H1 (cell line): Measurements from ENCODE around the gene MGMT. TPM values are rescaled to one million over a fixed set of nuclear protein-coding genes. Genes with fewer than 3 reads are reported as not detected.

Experiments
- CTCF ChIA-PET: fragments of 300-600 bp; sonication (Branson Sonifier 250); formaldehyde crosslinking; loops from one replicate; lab custom pipeline; 2021; ENCODE audit not compliant: partially characterized antibody; lab: Charles Lee
- POLR2A ChIA-PET: fragments of 300-600 bp; sonication (Branson Sonifier 250); formaldehyde crosslinking; loops from one replicate; lab custom pipeline; 2021; ENCODE audit warnings: inconsistent platforms; ENCODE audit not compliant: partially characterized antibody; lab: Charles Lee
- DNase-seq, 2 experiments: peaks; one replicate each; pipeline versions ENCODE4 v3.0.0 to v3.0.0-alpha.2; 2010 to 2022; ENCODE audit warnings: low spot score in 2 of 2, low read depth in 1 of 2, mixed read lengths in 1 of 2
- FAIRE-seq: peaks from 2 replicates; lab custom pipeline; 2011; peaks lifted over from hg19 to GRCh38; lab: Jason Lieb, UNC
- H2AFZ ChIP-seq: 2 replicates; pipeline ENCODE4 v1.8.1; 2012; ENCODE audit warnings: low read length, inconsistent platforms
- H2AK5ac ChIP-seq: 2 replicates; pipeline ENCODE4 v1.6.1; 2013; ENCODE audit warnings: low read depth, low read length
- H2BK120ac ChIP-seq: replicated peaks from 2 replicates; pipeline ENCODE3; 2013; ENCODE audit warnings: low read depth, low read length, inconsistent platforms
- H2BK12ac ChIP-seq: 2 replicates; pipeline ENCODE4 v1.6.1; 2013; ENCODE audit warnings: low read depth, low read length
- H2BK15ac ChIP-seq: 2 replicates; pipeline ENCODE4 v1.6.1; 2013; ENCODE audit warnings: low read length
- H2BK20ac ChIP-seq: 2 replicates; pipeline ENCODE4 v1.6.1; 2013; ENCODE audit warnings: low read length
- H2BK5ac ChIP-seq: 2 replicates; pipeline ENCODE4 v1.6.1; 2013; ENCODE audit warnings: low read depth, low read length
- H3K14ac ChIP-seq: 2 replicates; pipeline ENCODE4 v1.6.1; 2013; ENCODE audit warnings: inconsistent platforms; ENCODE audit not compliant: insufficient read length
- H3K18ac ChIP-seq: 2 replicates; pipeline ENCODE4 v1.6.1; 2013; ENCODE audit warnings: low read length; ENCODE audit errors: extremely low read depth
- H3K23ac ChIP-seq: 2 replicates; pipeline ENCODE4 v1.6.1; 2013; ENCODE audit warnings: inconsistent platforms; ENCODE audit not compliant: insufficient read length
- H3K23me2 ChIP-seq: 2 replicates; pipeline ENCODE4 v1.6.1; 2013; ENCODE audit warnings: low read depth, low read length
- H3K27ac ChIP-seq: 2 replicates; pipeline ENCODE4 v1.6.1; 2011; ENCODE audit warnings: low read depth, low read length, inconsistent platforms
- H3K27me3 ChIP-seq, 4 experiments: replicated peaks in 1 of 4; 1 replicate in 1 of 4; 2 replicates in 3 of 4; pipeline versions ENCODE4 v1.6.1 to v1.8.1; 2011 to 2013; ENCODE audit warnings: low read length in 3 of 4, mild to moderate bottlenecking in 3 of 4, inconsistent platforms in 2 of 4, mixed read lengths in 2 of 4, moderate library complexity in 1 of 4; ENCODE audit not compliant: control insufficient read depth in 3 of 4, insufficient read depth in 3 of 4; ENCODE audit errors: extremely low read depth in 1 of 4
- H3K36me3 ChIP-seq, 4 experiments: 2 replicates each; pipeline versions ENCODE4 v1.6.1 to v1.8.1; 2011 to 2013; ENCODE audit warnings: mild to moderate bottlenecking in 4 of 4, low read length in 3 of 4, moderate library complexity in 2 of 4, control low read depth in 1 of 4, inconsistent platforms in 1 of 4; ENCODE audit not compliant: insufficient read depth in 4 of 4, control insufficient read depth in 2 of 4
- H3K4ac ChIP-seq: replicated peaks from 2 replicates; pipeline ENCODE3; 2013; ENCODE audit warnings: low read length, low read depth, mixed read lengths, inconsistent platforms; ENCODE audit not compliant: insufficient read length
- H3K4me1 ChIP-seq, 4 experiments: replicated peaks in 1 of 4; 1 replicate in 1 of 4; 2 replicates in 3 of 4; pipeline versions ENCODE4 v1.6.1 to v1.8.1; 2011 to 2013; ENCODE audit warnings: low read length in 3 of 4, inconsistent platforms in 2 of 4, mixed read lengths in 1 of 4; ENCODE audit not compliant: insufficient read depth in 4 of 4, control insufficient read depth in 3 of 4
- H3K4me2 ChIP-seq, 2 experiments: 2 replicates each; pipeline versions ENCODE4 v1.6.1 to v1.8.1; 2011 to 2013; ENCODE audit warnings: low read depth in 2 of 2, low read length in 2 of 2, control low read depth in 1 of 2, inconsistent platforms in 1 of 2, mild to moderate bottlenecking in 1 of 2; ENCODE audit not compliant: insufficient read depth in 1 of 2
- H3K4me3 ChIP-seq, 4 experiments: fragments of 200-600, 300-600 bp in 1 of 4; sonication (generic), shearing (Covaris generic), sonication (Bioruptor Twin) in 1 of 4; 2 replicates each; pipeline versions ENCODE4 v1.5.1 to v1.8.1; 2011 to 2016; ENCODE audit warnings: low read length in 4 of 4, low read depth in 3 of 4, control low read depth in 2 of 4, inconsistent platforms in 2 of 4, mild to moderate bottlenecking in 2 of 4, mixed read lengths in 1 of 4, moderate library complexity in 1 of 4; ENCODE audit not compliant: insufficient read depth in 2 of 4; ENCODE audit errors: extremely low read depth in 1 of 4
- H3K56ac ChIP-seq: replicated peaks from 2 replicates; pipeline ENCODE3; 2013; ENCODE audit warnings: low read depth, mild to moderate bottlenecking, mixed read lengths, low read length, inconsistent platforms; ENCODE audit not compliant: insufficient read length
- H3K79me1 ChIP-seq: 2 replicates; pipeline ENCODE4 v1.6.1; 2013; ENCODE audit warnings: low read depth, low read length, control low read depth
- H3K79me2 ChIP-seq, 2 experiments: 2 replicates each; pipeline versions ENCODE4 v1.6.1 to v1.8.1; 2012 to 2013; ENCODE audit warnings: low read length in 2 of 2, mild to moderate bottlenecking in 2 of 2, inconsistent platforms in 1 of 2; ENCODE audit not compliant: insufficient read depth in 2 of 2, control insufficient read depth in 1 of 2
- H3K9ac ChIP-seq, 4 experiments: replicated peaks in 1 of 4; 1 replicate in 1 of 4; 2 replicates in 3 of 4; pipeline versions ENCODE4 v1.6.1 to v1.8.1; 2011 to 2013; ENCODE audit warnings: low read depth in 3 of 4, low read length in 3 of 4, control low read depth in 2 of 4, mild to moderate bottlenecking in 2 of 4, moderate library complexity in 2 of 4, inconsistent platforms in 1 of 4; ENCODE audit errors: extremely low read depth in 1 of 4
- H3K9me3 ChIP-seq, 2 experiments: 2 replicates each; pipeline versions ENCODE4 v1.6.1 to v1.8.1; 2012 to 2013; ENCODE audit warnings: mild to moderate bottlenecking in 2 of 2, moderate library complexity in 2 of 2, control low read depth in 1 of 2, inconsistent platforms in 1 of 2, low read depth in 1 of 2, low read length in 1 of 2, mixed read lengths in 1 of 2; ENCODE audit not compliant: insufficient read depth in 2 of 2
- H4K20me1 ChIP-seq, 2 experiments: replicated peaks in 1 of 2; 2 replicates each; pipeline versions ENCODE3 to v1.8.1; 2011 to 2013; ENCODE audit warnings: inconsistent platforms in 2 of 2, low read length in 2 of 2, mild to moderate bottlenecking in 1 of 2; ENCODE audit not compliant: insufficient read depth in 2 of 2, control insufficient read depth in 1 of 2
- H4K5ac ChIP-seq: 2 replicates; pipeline ENCODE4 v1.6.1; 2013; ENCODE audit warnings: low read length, low read depth, mixed read lengths, inconsistent platforms; ENCODE audit not compliant: insufficient read length
- H4K8ac ChIP-seq: 2 replicates; pipeline ENCODE4 v1.8.0; 2013; ENCODE audit warnings: mild to moderate bottlenecking, moderate library complexity, low read length, inconsistent platforms; ENCODE audit not compliant: insufficient read depth; ENCODE audit errors: extremely low read depth
- H4K91ac ChIP-seq: replicated peaks from 2 replicates; pipeline ENCODE3; 2013; ENCODE audit warnings: low read length, mixed read lengths, inconsistent platforms; ENCODE audit not compliant: insufficient read length
- ASH2L ChIP-seq: fragments of 200-600, 300-600 bp; sonication (generic); IDR thresholded peaks from one replicate; pipeline ENCODE4 v1.7.1; 2017; ENCODE audit warnings: low read length
- MAX ChIP-seq: IDR thresholded peaks from 2 replicates; pipeline ENCODE4 v1.6.1; 2012; ENCODE audit warnings: inconsistent platforms
- SRF ChIP-seq: IDR thresholded peaks from 2 replicates; pipeline ENCODE4 v1.6.1; 2011; ENCODE audit warnings: mild to moderate bottlenecking, low read depth, low read length, moderate library complexity
- WGBS, 2 experiments: shearing (Covaris generic) in 1 of 2; methylation state at CpG; one replicate each; pipeline versions ENCODE4 v1.1.6 to v1.1.7; 2013 to 2015; ENCODE audit warnings: low lambda C conversion rate in 2 of 2, mixed read lengths in 2 of 2, inconsistent platforms in 1 of 2, low coverage in 1 of 2, missing lambda C conversion rate in 1 of 2; ENCODE audit not compliant: insufficient replicate concordance in 2 of 2, insufficient coverage in 1 of 2, insufficient read length in 1 of 2; ENCODE audit errors: extremely low coverage in 1 of 2, missing lambda C conversion rate in 1 of 2; 5-methylcytosine and 5-hydroxymethylcytosine counted together
- polyA plus RNA-seq, 7 experiments: library from polyadenylated mRNA; depleted of rRNA in 3 of 7; stranded (reverse) in 5 of 7; unstranded in 2 of 7; fragments of >200 nt in 5 of 7; fragments of 200-250 nt in 2 of 7; gene quantifications; 1 replicate in 5 of 7; 2 replicates in 1 of 7; 4 replicates in 1 of 7; pipeline versions ENCODE4 v1.2.1 to v1.2.3, GENCODE V29; 2011 to 2013; ENCODE audit warnings: missing spikeins in 2 of 7, mixed read lengths in 2 of 7
- total RNA-seq: library from RNA; stranded (reverse); fragmentation: NEBNext Ultra II Directional; extraction: Animal tissue kit (Norgen Biotek cat#: 25700); gene quantifications from 2 replicates; pipeline ENCODE4 v1.2.1, GENCODE V29; 2021

Gene MGMT
- total and polyA plus RNA-seq, 2 of the 8 experiments (the other 6 are each of a cell fraction or from before 2014, with no cell fraction given) = 9.9 to 10.7 TPM

GRCh38 chr10:129564923-129565322 is 97.9 kb downstream of the MGMT start:
- DNase-seq = no peak
- no peak overlapping the region for H4K91ac ChIP-seq
- POLR2A ChIA-PET = no interaction called here
- no peak overlapping the region for H3K56ac ChIP-seq
- no peaks in the 10 kb centered on the region for H3K27me3 ChIP-seq
- no peak overlapping the region for H3K4me2 ChIP-seq
- H2AK5ac ChIP-seq = no peak overlapping the region
- H2BK5ac ChIP-seq = no peak overlapping the region
- H3K4me1 ChIP-seq = no peaks in the 10 kb centered on the region; a peak in 1 of 7 replicates
- H3K79me1 ChIP-seq = 0 out of 2 replicates have a peak, but pooled peaks cover 3% of the 10 kb centered on the region
- H3K79me2 ChIP-seq = no peaks in the 10 kb centered on the region
- H4K5ac ChIP-seq = no peak overlapping the region
- H3K4me3 ChIP-seq = no peak overlapping the region
- H3K9ac ChIP-seq = no peak overlapping the region
- H3K36me3 ChIP-seq = no peaks in the 10 kb centered on the region
- H3K4ac ChIP-seq = no peak overlapping the region
- WGBS, 2 experiments = 98% methylated on average over 11 of the region's 19 CpGs; no CpG with 5 or more reads in 1 of the 2 experiments
- no peak overlapping the region for H2BK12ac ChIP-seq
- H3K18ac ChIP-seq = no peak overlapping the region
- no peak for TF ChIP-seq MAX
- no peak for TF ChIP-seq ASH2L
- TF ChIP-seq SRF = no peak
- TF ChIP-seq, all 59 proteins: peak for 0
- H3K27ac ChIP-seq = no peak overlapping the region
- H2AFZ ChIP-seq = no peak overlapping the region
- H4K20me1 ChIP-seq = no peaks in the 10 kb centered on the region
- no peak for FAIRE-seq
- H2BK20ac ChIP-seq = no peak overlapping the region
- CTCF ChIA-PET = no interaction called here
- H2BK120ac ChIP-seq = no peak overlapping the region
- no peak overlapping the region for H2BK15ac ChIP-seq
- H3K14ac ChIP-seq = no peak overlapping the region
- H4K8ac ChIP-seq = no peak overlapping the region
- H3K23ac ChIP-seq = no peak overlapping the region
- H3K23me2 ChIP-seq = no peaks in the 10 kb centered on the region
- no peaks in the 10 kb centered on the region for H3K9me3 ChIP-seq
